ENCODE measurements around the gene POU2AF2. TPM values are rescaled to one million over a fixed set of nuclear protein-coding genes. Genes with fewer than 3 reads are reported as not detected.

Gene POU2AF2
- total RNA-seq, 1 experiment from 2014 or later, result not detected

GRCh38 chr11:111303461-111303860 lies 57.9 kb downstream of the POU2AF2 start:
- Mint-ChIP-seq H3K4me1 (peaks cover 36% of the 10 kb centered on the region), H3K36me3 (no peaks in the 10 kb centered on the region), H3K27ac (no peak overlapping the region), H3K9me3 (no peaks in the 10 kb centered on the region), H3K27me3 (ENCODE audit: low read depth) (peaks cover 12% of the 10 kb centered on the region), H3K4me3 (no peak overlapping the region)
- POLR2A ChIA-PET, result no interaction called here
- TF ChIP-seq, protein P1, sequence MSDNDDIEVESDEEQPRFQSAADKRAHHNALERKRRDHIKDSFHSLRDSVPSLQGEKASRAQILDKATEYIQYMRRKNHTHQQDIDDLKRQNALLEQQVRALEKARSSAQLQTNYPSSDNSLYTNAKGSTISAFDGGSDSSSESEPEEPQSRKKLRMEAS (CRISPR knock-in tag; IDR thresholded peaks at IDR 0.05), result no peak
- DNase-seq (ENCODE audit: low spot score) (no peak), ATAC-seq (no peak)
- CTCF ChIA-PET, result interaction anchor here (0.8 to 2.4 kb wide), 6 partner anchors 96 to 869 kb away, joined by 3 to 14 read pairs (median 6); no protein-coding TSS in a partner anchor

- peaks cover 34% of the 10 kb centered on the region for H3K4me1 Mint-ChIP-seq
- no peaks in the 10 kb centered on the region for H3K9me3 Mint-ChIP-seq
- no peak overlapping the region for H3K4me3 Mint-ChIP-seq
- no peak for TF ChIP-seq TEAD1 (CRISPR knock-in tag; IDR thresholded peaks at IDR 0.05)
- H3K27ac Mint-ChIP-seq, result no peak overlapping the region
- DNase-seq (ENCODE audit: low spot score) (no peak), ATAC-seq (no peak)
- H3K36me3 Mint-ChIP-seq, result no peaks in the 10 kb centered on the region
- POLR2A ChIA-PET, result interaction anchor here (0.7 kb wide), 2 partner anchors 135 to 304 kb away, joined by 3 to 6 read pairs; no protein-coding TSS in a partner anchor
- CTCF ChIA-PET, result no interaction called here
- H3K27me3 Mint-ChIP-seq (ENCODE audit: low read depth), result peaks cover 8% of the 10 kb centered on the region
These were observed 59.8 kb downstream of the POU2AF2 start for GRCh38 chr11:111305162-111305802.

DNA sequence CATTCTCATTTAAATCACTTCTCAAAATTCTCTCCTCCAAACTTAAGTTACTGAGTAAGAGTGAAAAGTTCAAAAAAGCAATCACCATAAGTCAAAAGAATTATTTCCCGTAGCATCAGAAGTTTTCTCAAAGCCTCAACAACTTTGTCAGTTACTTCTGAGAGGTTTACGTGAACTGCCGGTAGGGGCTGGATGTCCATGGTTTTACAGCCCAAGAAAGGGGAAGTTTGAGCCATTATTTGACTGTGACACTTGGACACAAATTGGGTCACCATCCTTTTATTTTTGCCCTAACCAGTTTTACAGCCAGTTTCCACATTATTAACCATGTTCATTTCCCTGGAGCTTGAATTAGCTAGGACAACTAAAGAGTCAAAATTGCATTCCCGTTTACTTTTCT lies 60.4 kb downstream of the POU2AF2 start:
- Mint-ChIP-seq H3K4me3 (no peak overlapping the region), H3K4me1 (peaks cover 30% of the 10 kb centered on the region), H3K9me3 (no peaks in the 10 kb centered on the region), H3K27me3 (ENCODE audit: low read depth) (peaks cover 2% of the 10 kb centered on the region; the same call in 1 of the 2 replicates), H3K36me3 (no peaks in the 10 kb centered on the region), H3K27ac (no peak overlapping the region)
- ATAC-seq, result no peak
- DNase-seq (ENCODE audit: low spot score), result no peak
- CTCF ChIA-PET, result no interaction called here
- POLR2A ChIA-PET, result no interaction called here
- TF ChIP-seq, protein P2, sequence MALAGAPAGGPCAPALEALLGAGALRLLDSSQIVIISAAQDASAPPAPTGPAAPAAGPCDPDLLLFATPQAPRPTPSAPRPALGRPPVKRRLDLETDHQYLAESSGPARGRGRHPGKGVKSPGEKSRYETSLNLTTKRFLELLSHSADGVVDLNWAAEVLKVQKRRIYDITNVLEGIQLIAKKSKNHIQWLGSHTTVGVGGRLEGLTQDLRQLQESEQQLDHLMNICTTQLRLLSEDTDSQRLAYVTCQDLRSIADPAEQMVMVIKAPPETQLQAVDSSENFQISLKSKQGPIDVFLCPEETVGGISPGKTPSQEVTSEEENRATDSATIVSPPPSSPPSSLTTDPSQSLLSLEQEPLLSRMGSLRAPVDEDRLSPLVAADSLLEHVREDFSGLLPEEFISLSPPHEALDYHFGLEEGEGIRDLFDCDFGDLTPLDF (CRISPR knock-in tag; IDR thresholded peaks at IDR 0.05), result no peak
- TF ChIP-seq, protein P3, sequence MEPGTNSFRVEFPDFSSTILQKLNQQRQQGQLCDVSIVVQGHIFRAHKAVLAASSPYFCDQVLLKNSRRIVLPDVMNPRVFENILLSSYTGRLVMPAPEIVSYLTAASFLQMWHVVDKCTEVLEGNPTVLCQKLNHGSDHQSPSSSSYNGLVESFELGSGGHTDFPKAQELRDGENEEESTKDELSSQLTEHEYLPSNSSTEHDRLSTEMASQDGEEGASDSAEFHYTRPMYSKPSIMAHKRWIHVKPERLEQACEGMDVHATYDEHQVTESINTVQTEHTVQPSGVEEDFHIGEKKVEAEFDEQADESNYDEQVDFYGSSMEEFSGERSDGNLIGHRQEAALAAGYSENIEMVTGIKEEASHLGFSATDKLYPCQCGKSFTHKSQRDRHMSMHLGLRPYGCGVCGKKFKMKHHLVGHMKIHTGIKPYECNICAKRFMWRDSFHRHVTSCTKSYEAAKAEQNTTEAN (CRISPR knock-in tag; IDR thresholded peaks at IDR 0.05), result no peak
- no peak for TF ChIP-seq MLX (CRISPR knock-in tag; IDR thresholded peaks at IDR 0.05)
- TF ChIP-seq JAZF1 (CRISPR knock-in tag; IDR thresholded peaks at IDR 0.05), result no peak
- TF ChIP-seq SMAD4 (CRISPR knock-in tag; IDR thresholded peaks at IDR 0.05), result no peak
- TF ChIP-seq GRHL2 (CRISPR knock-in tag; IDR thresholded peaks at IDR 0.05; ENCODE audit: insufficient replicate concordance, severe bottlenecking), result no peak
- TF ChIP-seq TCF7 (CRISPR knock-in tag; IDR thresholded peaks at IDR 0.05; ENCODE audit: low read depth), result no peak
- no peak for TF ChIP-seq NR3C1 (CRISPR knock-in tag; conservative IDR thresholded peaks at IDR 0.05; ENCODE audit: low read depth)
- TF ChIP-seq SMAD3 (CRISPR knock-in tag; IDR thresholded peaks at IDR 0.05; ENCODE audit: borderline replicate concordance), result no peak
- TF ChIP-seq NR1H2 (CRISPR knock-in tag; IDR thresholded peaks at IDR 0.05), result no peak
- TF ChIP-seq, protein P4, sequence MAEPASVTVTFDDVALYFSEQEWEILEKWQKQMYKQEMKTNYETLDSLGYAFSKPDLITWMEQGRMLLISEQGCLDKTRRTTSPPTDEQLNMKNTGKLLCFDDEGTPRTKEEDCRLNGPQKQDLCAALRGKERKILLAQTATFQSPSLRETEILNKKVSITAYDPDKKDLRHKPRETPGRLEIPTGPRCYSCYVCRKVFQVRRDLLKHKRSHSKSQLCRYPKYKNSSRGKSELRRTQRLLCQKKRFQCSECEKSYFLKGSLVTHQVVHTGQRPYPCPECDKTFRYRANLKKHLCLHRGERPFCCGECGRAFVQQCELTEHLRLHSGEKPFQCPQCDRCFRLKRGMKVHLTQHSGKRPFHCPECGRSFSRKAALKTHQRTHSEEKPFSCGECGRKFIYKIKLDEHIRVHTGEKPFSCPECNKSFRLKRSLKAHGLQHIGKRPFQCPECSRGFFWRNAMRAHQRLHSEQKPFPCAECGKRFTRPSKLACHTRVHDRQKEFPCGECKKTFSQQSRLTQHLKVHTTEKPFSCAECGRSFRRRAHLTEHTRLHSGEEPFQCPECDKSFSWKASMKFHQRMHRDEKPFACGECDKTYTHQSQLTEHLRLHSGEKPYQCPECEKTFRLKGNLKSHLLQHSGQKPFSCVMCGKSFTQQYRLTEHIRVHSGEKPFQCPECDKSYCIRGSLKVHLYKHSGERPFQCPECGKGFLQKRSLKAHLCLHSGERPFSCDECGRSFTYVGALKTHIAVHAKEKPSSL (CRISPR knock-in tag; conservative IDR thresholded peaks at IDR 0.05), result no peak
- TF ChIP-seq, protein P5, sequence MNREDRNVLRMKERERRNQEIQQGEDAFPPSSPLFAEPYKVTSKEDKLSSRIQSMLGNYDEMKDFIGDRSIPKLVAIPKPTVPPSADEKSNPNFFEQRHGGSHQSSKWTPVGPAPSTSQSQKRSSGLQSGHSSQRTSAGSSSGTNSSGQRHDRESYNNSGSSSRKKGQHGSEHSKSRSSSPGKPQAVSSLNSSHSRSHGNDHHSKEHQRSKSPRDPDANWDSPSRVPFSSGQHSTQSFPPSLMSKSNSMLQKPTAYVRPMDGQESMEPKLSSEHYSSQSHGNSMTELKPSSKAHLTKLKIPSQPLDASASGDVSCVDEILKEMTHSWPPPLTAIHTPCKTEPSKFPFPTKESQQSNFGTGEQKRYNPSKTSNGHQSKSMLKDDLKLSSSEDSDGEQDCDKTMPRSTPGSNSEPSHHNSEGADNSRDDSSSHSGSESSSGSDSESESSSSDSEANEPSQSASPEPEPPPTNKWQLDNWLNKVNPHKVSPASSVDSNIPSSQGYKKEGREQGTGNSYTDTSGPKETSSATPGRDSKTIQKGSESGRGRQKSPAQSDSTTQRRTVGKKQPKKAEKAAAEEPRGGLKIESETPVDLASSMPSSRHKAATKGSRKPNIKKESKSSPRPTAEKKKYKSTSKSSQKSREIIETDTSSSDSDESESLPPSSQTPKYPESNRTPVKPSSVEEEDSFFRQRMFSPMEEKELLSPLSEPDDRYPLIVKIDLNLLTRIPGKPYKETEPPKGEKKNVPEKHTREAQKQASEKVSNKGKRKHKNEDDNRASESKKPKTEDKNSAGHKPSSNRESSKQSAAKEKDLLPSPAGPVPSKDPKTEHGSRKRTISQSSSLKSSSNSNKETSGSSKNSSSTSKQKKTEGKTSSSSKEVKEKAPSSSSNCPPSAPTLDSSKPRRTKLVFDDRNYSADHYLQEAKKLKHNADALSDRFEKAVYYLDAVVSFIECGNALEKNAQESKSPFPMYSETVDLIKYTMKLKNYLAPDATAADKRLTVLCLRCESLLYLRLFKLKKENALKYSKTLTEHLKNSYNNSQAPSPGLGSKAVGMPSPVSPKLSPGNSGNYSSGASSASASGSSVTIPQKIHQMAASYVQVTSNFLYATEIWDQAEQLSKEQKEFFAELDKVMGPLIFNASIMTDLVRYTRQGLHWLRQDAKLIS (CRISPR knock-in tag; IDR thresholded peaks at IDR 0.05; ENCODE audit: borderline replicate concordance), result no peak
- TF ChIP-seq HMGXB4 (CRISPR knock-in tag; IDR thresholded peaks at IDR 0.05), result no peak
- no peak for TF ChIP-seq FOXP1 (CRISPR knock-in tag; IDR thresholded peaks at IDR 0.05; ENCODE audit: borderline replicate concordance)
- TF ChIP-seq TEAD1 (CRISPR knock-in tag; IDR thresholded peaks at IDR 0.05), result no peak
- TF ChIP-seq ZNF423 (CRISPR knock-in tag; IDR thresholded peaks at IDR 0.05), result no peak
- TF ChIP-seq PREB (CRISPR knock-in tag; IDR thresholded peaks at IDR 0.05; ENCODE audit: borderline replicate concordance), result no peak

Data from WTC11 (cell line).